ENCODE results near the gene BMX. TPM values are rescaled to one million over a fixed set of nuclear protein-coding genes. Genes with fewer than 3 reads are reported as not detected.

BMX gene
- total and polyA plus RNA-seq, 9 of the 15 experiments (the other 6 are each of a cell fraction or from before 2014, with no cell fraction given), result 0.45 to 4.2 (median 1.8) TPM

- H3K9ac ChIP-seq (ENCODE audit: insufficient read depth in 1 of 2, low read depth in 2 of 2, low read length in 2 of 2), result no peak overlapping the region
- H3K27me3 ChIP-seq (ENCODE audit: control insufficient read depth in 2 of 2, insufficient read depth in 2 of 2, low read length in 2 of 2), result no peaks in the 10 kb centered on the region
- in situ Hi-C loops (cut with MboI), result no loop called here
- no peak for ATAC-seq
- CTCF ChIA-PET (ENCODE audit: low intra/inter-chr PET ratio), result no interaction called here
- no peak for DNase-seq (ENCODE audit: extremely low read depth in 1 of 4, low spot score in 3 of 4)
- FAIRE-seq, result no peak
- H3K4me2 ChIP-seq (ENCODE audit: insufficient read depth, low read length), result no peak overlapping the region
- no peak overlapping the region for H3K4me3 ChIP-seq
- H2AFZ ChIP-seq (ENCODE audit: low read depth, low read length), result no peak overlapping the region
- no peaks in the 10 kb centered on the region for H3K9me1 ChIP-seq (ENCODE audit: control insufficient read depth, insufficient read depth, low read length)
- WGBS (ENCODE audit: insufficient coverage, low coverage, missing lambda C conversion rate), result 33% methylated on average over 3 of the region's 3 CpGs
- no peaks in the 10 kb centered on the region for H4K20me1 ChIP-seq (replicated peaks; ENCODE audit: control insufficient read depth, insufficient read depth, low read length)
- no peaks in the 10 kb centered on the region for H3K4me1 ChIP-seq (replicated peaks in 1 of 2; ENCODE audit: control insufficient read depth in 2 of 2, insufficient read depth in 2 of 2, low read length in 2 of 2)
- H3K36me3 ChIP-seq (ENCODE audit: control insufficient read depth, insufficient read depth, low read length), result no peaks in the 10 kb centered on the region
- H3K9me3 ChIP-seq (replicated peaks; ENCODE audit: control insufficient read depth, insufficient read depth, low read depth, low read length), result no peaks in the 10 kb centered on the region
- BruUV-seq (replicated peaks), result no TSS peak
- H3K79me2 ChIP-seq (ENCODE audit: control insufficient read depth, insufficient read depth, low read length), result no peaks in the 10 kb centered on the region
- POLR2A ChIA-PET, result no interaction called here
- H3K27ac ChIP-seq (ENCODE audit: extremely low read depth, low read depth, low read length), result no peak overlapping the region
- intact Hi-C loops (cut with micrococcal nuclease), result no loop called here
- no peak for TF ChIP-seq ZNF785 (CRISPR knock-in tag; IDR thresholded peaks at IDR 0.05)
- TF ChIP-seq RUNX1 (IDR thresholded peaks at IDR 0.05; ENCODE audit: low read depth), result no peak
- no peak for TF ChIP-seq ZNF280B (CRISPR knock-in tag; IDR thresholded peaks at IDR 0.05)
- TF ChIP-seq ZBTB2 (IDR thresholded peaks at IDR 0.05), result no peak
- no peak for TF ChIP-seq U2AF1 (optimal IDR thresholded peaks at IDR 0.05; ENCODE audit: low read depth, low read length)
- TF ChIP-seq ZNF12 (CRISPR knock-in tag; IDR thresholded peaks at IDR 0.05), result no peak
- no peak for TF ChIP-seq ZNF121 (CRISPR knock-in tag; conservative IDR thresholded peaks at IDR 0.05)
- no peak for TF ChIP-seq GMEB1 (CRISPR knock-in tag; IDR thresholded peaks at IDR 0.05)
- no peak for TF ChIP-seq JUNB (CRISPR knock-in tag; conservative IDR thresholded peaks at IDR 0.05)
- TF ChIP-seq ZNF407 (IDR thresholded peaks at IDR 0.05; ENCODE audit: low read depth), result no peak
- no peak for TF ChIP-seq CBFA2T2 (conservative IDR thresholded peaks at IDR 0.05)
Measured at GRCh38 chrX:15598026-15598425, 97.4 kb downstream of the BMX start.
